Activated naive CD8-positive, alpha-beta T cell treated with anti-CD3 and anti-CD28 coated beads, Interleukin-2, amount 50 U/mL, for 16 hours (primary cell): Measurements from ENCODE around the gene CRYZ.
"Not testable (repeated sequence)": the region's sequence is repeated elsewhere in the genome, so short reads cannot be mapped to it uniquely, and the experiment has no call there.

Experiments
- DNase-seq: peaks from one replicate; pipeline ENCODE4 v3.0.0-alpha.2; 2020; ENCODE audit warnings: low read depth, low spot score

CRYZ gene, protein sequence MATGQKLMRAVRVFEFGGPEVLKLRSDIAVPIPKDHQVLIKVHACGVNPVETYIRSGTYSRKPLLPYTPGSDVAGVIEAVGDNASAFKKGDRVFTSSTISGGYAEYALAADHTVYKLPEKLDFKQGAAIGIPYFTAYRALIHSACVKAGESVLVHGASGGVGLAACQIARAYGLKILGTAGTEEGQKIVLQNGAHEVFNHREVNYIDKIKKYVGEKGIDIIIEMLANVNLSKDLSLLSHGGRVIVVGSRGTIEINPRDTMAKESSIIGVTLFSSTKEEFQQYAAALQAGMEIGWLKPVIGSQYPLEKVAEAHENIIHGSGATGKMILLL

DNA sequence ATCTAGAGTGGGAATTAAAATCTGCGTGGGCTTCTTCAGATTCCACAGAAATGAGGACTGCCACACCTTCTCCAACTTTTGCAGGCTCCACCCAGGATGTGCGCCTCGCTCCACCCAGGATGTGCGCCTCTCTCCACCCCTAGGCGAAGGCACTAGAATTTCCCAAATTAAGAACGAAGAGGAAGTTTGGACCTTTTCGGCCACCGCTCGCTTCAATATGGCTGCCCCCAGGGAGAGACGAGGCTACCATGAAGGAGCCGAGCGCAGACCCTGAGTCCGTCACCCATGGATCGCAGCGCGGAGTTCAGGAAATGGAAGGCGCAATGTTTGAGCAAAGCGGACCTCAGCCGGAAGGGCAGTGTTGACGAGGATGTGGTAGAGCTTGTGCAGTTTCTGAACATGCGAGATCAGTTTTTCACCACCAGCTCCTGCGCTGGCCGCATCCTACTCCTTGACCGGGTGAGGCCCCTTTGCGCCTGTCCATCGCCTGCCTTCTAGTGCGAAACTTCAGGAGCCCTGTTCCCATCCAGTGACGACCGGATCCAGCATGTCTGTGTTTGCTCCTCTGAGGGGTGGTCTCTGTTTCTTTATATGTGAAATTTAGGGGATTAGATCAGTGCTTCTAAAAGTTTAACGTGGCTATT, at the start of gene CRYZ, which contains the start of gene TYW3:
TSS of gene CRYZ (minus strand) at position 91 of the 644 bp plus-strand sequence. CDS start 8,229 bp downstream, outside the sequence.
TSS of gene TYW3 (plus strand) at position 193 of the 644 bp plus-strand sequence. CDS start at position 286, 93 bp downstream.
- DNase-seq, result peak; percentile 63

DNA sequence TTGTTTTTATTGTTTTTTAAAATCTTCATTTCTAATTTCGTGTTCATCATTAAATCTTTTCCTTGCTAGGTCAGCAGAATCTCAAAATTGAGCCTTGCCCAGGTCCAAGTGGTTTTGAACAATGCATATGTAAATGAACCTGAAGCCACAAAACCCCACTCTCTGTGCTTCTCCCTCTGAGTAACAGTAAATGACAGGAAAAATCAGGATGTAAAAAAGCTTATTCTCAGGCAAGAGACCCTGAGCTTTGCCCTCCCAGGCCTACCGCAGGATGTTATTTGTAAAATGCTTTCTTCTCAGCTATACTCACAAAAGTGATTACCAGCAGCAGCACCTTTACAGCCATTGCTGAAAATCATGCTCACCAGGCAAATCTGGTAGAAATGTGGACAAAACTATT, 47.7 kb upstream of the CRYZ start:
- DNase-seq, result no peak

DNA sequence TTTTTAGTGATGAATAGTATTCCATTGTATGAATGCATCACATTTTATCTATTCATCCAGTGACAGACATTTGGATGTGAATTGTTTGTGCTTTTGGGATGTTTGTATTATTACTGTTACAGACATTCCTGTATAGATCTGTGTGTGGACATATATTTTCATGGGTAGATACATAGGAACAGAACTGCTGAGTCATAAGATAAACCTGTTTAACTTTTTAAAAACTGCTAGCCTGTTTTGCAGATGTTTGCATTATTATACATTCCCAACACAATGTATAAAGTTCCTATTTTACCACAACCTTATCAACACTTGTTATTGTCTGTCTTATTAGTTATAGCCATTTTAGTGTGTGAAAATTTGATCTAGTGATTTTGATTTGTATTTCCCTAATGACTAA, 46.9 kb upstream of the CRYZ start:
- DNase-seq, result no peak

DNA sequence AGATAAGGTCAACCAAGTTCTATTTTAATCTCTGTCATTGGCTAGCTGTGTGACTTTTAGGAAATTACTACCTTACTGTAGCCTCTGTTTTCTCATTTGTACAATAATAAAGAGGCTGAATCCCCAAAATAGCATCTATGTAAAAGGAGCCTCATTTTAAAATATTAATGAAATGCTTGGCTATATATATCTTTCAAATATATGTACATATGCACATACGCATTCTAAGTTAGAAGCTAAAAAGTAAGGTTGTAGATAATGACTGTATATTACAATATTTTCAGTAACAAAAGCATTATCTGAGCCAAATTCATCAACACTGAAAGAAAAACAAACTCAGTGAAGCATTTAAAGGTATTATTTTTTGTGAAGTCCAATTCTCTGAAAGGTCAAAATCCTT, 44.7 kb upstream of the CRYZ start:
- DNase-seq, result no peak

DNA sequence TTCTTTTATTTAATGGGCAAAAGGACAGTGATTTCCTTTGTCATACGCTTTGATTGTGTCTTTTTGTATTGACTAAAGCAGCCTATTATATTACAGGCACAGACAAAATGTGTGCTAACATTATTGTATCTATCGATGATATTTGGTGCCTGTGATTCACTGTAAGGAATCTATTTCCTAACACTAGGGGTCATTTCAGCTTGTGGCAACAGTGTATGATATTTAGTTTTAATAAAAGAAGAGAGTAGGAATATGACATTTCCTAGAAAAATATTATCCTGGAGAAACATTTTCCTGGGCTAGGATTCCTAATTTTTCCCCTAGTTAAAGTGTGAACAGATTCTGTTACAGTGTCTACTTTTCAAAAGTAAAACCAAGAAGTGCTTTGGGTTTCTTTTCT, 42.9 kb upstream of the CRYZ start:
- DNase-seq, result no peak

DNA sequence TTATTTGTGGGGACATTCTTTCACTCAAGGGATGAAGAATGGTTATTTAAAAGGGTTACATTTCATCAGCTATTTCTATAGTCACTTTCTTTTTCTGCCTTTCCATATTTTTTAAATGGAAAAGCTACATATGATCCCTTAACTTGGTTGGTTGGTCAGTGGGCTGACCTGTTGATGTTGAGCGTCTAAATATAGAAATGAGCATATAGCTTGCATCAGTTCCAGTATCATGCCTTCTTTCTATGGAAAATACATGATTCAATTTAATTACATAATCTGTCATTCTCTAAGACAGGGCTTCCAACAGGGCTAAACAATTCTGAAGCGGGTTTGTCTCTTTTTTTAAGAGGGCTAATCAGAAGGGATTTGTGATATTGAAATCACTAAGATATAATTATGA, 40.7 kb upstream of the CRYZ start:
- DNase-seq, result no peak

DNA sequence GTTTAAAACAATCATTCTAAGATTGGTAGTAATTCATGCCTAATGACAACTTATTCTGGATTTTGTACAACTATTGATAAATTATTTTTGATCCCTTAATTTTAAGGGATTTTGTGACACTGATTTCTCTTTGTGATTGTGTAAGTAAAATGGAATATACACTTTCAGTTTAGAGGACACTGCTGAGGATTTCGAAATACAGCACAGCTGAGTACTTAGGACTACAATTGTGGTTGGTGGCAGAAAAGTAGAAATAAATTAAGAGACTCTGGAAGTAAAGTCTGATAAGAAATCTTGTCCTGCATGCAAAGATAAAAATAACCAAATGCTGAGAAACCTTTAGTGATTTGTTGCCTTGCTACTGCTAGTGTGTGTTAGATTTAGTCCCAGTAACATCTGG, 40.1 kb upstream of the CRYZ start:
- no peak for DNase-seq

DNA sequence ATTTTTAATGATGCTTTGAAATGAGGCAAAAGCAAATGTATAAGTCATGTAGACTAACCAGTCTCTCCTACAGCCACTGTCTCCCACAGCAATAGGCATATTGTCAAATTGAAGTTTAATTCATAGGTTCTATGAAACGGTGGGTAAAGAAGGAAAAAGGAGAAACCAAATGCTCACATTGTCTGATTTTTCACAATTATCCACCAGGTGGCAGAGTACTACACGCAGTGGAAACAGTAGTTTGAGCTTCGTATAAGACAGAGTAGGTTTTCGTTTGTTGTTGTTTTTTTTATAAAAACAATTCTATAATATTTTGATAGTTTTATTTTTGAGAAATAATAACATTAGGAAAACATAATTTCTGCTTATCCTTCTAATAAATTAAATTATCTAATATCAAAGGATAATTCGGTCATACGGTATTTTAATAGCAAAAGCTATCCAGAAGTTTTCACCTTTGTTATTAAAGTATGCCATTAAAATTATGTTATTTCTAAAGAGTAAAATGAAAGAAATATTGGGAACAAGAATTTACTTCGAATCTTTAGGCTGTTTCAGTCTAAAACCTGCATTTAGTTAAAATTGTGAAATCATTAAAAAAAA, 39.2 kb upstream of the CRYZ start:
- no peak for DNase-seq

DNA sequence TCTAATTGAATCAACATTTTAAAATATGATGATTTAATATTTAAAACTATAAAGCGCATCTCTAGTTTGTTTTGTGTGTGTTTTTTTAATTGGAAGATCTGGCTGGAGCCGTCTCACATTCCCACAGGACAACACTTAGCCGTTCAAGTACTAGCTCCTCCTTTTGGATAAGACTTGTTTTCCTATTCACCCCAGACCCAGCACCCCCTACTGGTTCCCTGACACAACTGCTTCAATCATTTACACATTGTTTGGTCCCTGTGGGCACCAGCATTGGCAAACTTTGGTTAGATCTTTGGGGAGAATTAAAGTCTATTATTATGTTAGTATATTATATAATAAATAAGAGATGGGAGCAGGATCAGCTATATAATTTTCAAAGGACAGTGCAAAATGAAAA, 34.6 kb upstream of the CRYZ start:
- DNase-seq, result no peak

DNA sequence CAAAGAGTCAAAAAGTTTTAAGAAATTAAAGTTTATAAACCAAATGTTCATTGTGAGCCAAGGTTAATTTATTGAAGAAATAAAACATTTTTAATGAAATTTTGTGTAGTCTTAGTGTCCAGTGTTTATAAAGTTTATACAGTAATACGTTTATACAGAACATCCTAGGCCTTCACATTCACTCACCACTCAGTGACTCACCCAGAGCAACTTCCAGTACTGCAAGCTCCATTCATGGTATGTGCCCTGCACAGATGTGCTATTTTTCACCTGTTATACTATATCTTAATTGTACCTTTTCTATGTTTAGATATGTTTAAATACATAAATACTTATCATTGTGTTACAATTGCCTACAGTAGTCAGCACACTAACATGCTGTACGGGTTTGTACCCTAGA, 33.7 kb upstream of the CRYZ start:
- DNase-seq, result no peak

DNA sequence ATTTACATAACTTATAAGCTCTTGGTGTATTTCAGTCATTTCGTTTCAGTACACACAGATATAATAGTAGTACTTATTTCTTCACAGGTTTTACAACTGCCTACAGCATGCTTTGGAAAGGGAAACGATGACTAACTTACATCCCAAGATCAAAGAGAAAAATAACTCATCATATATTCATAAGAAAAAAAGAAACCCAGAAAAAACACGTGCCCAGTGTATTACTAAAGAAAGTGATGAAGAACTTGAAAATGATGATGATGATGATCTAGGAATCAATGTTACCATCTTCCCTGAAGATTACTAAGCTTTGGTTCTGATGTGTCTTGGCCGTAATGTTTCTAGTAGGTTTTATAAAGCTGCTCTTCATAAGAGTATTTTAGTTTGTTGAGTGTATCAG, 31.0 kb upstream of the CRYZ start:
- DNase-seq, result no peak

DNA sequence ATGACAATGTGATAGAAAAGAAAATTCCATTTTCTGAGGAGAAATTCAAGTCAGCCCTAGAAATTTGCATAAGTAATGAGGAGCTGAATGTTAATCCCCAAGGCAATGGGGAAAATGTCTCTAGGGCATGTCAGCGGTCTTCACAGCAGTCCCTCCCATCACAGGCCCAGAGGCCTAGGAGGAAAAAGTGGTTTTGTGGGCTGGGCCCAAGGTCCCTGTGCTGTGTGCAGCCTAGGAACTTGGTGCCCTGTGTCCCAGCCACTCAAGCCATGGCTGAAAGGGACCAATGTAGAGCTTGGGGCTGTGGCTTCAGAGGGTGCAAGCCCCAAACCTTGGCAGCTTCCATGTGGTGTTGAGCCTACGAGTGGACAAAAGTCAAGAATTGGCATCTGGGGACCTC, 23.8 kb upstream of the CRYZ start:
- not testable (repeated sequence) for DNase-seq

DNA sequence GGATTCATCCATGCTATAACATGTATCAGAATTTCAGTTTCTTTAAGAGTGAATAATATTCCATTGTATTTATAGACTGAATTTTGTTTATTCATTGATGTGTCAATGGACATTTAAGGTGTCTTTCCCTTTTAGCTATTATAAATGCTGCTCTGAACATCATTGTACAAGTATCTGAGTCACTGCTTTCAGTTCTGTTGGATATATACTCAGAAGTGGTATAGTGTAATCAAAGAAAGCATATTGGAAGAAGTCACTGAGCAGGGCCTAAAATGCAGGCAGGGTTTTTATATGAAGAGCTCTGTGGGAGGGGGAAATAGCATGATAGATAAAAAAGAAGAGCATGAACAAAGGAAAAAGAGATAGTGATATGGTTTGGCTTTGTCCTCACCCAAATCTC, 22.6 kb upstream of the CRYZ start:
- DNase-seq, result no peak

DNA sequence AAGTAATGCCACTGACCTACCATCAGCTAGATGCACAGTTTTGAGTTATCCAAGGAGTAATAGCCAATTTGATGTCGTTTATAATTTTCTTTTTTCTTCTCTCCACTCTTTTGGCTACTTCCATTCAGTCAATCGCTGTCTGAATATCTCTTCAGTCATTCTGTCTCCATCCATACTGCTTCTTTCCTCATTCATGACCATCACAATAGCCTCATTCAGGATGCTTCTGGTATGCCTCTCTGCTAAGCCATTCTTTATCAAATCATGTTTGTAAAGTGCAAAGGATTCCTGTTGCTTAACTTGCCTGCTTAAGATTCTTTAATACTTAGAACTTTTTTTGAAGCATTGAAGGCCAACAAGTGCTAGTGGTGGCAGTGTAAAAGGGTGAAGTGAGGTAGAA, 20.3 kb upstream of the CRYZ start:
- no peak for DNase-seq

DNA sequence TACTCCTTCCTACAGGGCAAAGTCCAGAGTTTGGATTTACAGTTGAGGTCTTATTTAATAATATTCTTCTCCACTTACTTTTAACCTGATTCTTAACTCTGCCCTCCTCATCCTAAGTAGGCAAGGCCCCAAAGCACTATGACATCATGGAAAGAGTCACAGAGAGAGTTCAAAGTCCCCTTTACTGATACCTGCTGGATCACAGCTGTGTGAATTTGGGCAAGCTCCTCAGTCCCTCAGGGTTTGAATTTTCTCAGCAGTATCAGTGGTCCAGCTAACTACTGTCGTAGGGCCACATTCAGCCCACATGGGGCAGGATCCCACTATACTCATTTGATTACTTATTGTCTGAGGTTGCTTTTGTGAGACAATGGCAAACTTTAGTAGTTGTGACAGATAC, 16.1 kb upstream of the CRYZ start:
- DNase-seq, result no peak

DNA sequence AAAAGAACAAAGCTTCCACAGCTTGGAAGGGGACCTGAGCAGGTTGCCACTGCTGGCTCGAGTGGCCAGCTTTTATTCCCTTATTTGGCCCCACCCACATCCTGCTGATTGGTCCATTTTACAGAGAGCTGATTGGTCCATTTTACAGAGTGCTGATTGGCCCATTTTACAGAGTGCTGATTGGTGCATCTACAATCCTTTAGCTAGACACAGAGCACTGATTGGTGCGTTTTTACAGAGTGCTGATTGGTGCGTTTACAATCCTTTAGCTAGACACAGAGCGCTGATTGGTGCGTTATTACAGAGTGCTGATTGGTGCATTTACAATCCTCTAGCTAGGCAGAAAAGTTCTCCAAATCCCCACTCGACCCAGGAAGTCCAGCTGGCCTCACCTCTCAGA, 12.4 kb upstream of the CRYZ start:
- not testable (repeated sequence) for DNase-seq

DNA sequence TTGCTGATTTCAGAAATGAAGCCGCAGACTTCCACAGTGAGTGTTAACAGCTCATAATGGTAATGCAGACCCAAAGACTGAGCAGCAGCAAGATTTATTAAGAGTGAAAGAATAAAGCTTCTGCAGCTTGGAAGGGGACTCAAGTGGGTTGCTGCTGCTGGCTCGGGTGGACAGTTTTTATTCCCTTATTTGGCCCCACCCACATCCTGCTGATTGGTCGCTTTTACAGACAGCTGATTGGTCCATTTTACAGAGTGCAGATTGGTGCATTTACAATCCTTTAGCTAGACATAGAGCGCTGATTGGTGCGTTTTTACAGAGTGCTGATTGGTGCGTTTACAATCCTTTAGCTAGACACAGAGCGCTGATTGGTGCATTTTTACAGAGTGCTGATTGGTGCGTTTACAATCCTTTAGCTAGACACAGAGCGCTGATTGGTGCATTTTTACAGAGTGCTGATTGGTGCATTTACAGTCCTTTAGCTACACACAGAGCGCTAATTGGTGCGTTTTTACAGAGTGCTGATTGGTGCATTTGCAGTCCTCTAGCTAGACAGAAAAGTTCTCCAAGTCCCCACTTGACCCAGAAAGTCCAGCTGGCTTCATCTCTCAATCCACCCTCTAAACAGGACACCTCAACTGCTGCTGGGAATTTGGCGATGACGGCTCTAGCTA, 7.6 kb upstream of the CRYZ start:
- DNase-seq, result not testable (repeated sequence)

DNA sequence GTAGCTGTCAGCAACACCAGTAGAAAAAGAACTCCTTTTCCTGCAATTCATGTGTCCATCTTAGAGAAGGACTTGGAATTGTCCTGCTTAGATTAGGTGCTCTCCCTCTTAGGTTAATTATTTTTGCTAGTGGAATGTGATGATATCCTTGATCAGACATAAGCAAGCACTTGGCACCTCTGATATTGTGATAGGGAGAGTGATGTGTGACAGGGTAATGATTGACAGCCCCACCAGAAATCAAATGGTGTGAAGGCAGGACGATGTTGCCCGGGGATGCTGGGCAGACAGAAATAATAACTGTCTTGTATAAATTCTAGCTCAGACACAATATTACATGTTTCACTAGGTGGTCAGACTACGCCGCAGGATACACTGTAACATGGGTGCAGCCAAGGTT, 4.5 kb upstream of the CRYZ start:
- no peak for DNase-seq

DNA sequence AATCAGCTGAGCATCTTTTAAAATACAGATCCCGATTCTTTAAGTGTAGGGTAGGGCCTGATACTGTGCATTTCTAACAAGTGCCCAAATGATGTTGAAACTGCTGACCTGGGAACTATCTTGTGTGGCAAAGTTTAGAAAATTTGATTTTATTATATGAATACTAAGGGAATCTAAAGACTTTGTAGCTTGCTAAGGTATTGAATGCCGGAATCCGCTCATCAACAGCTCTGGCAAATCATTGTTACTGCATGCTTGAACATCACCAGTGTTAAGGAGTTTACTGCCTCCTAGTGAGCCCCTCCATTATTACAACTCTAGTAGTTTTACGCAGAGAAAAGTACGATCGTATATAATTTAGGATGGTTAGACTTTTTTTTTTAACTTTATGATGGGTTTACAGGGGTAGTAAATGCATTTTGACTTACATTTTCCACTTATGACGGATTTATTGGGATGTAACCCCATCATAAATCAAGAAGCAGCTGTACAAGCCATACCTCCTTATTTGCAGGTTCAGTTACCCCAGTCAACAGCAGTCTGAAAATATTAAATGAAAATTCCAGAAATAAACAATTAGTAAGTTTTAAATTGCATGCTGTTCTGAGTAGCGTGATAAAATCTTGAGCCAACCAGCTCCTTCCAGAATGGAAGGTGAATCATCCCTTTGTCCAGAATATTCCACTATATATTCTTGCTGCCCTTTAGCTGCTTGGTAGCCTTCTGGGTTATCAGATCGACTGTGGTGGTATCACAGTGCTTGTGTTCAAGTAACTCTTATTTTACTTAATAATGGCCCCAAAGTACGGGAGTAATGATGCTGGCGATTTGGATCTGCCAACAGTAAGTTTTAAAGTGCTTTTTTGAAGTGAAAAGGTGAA, 994 bp upstream of the CRYZ start:
- DNase-seq, result peak; percentile 1

DNA sequence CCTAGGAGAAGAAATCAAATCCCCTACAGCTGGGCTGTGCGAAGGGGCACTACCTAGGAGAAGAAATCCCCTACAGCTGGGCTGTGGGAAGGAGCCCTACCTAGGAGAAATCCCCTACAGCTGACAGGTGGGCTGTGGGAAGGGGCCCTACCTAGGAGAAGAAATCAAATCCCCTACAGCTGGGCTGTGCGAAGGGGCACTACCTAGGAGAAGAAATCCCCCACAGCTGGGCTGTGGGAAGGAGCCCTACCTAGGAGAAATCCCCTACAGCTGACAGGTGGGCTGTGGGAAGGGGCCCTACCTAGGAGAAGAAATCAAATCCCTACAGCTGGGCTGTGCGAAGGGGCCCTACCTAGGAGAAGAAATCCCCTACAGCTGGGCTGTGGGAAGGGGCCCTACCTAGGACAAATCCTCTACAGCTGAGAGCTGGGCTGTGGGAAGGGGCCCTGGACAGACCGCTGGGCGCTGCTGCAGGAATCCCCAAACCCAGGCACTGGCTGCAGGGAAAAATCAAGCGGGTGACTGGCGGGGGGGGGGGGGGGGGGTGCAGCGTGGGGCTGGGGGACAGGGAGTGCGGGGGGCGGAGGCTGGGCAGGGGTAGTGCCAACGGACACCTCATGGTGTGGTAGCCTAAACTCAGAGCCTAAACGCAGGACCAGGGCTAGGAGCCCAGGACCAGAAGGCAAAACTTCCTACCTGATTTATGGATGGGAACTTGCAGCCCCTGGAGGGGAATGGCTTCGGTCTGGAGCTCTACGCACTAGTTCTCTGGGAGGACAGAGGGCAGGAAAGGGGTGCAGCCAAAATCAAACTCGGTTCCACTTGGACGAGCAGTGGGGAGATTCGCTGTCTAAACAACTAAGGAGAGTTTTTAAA, 541 bp downstream of the CRYZ start:
- not testable (repeated sequence) for DNase-seq
